Testis (tissue), 2 donors: ENCODE data around the gene CEP162.

Experiments
- POLR2A ChIP-seq: fragments of 450-650 bp; IDR thresholded peaks from one replicate; pipeline ENCODE4 v1.6.1; 2017; ENCODE audit warnings: antibody characterized with exemption, mild to moderate bottlenecking, moderate library complexity
- TF ChIP-seq, protein P1 (sequence below), 3 experiments: fragments of 450-650 bp in 2 of 3; fragments of 200-600 bp in 1 of 3; sonication (generic) in 1 of 3; IDR thresholded peaks; one replicate each; pipeline ENCODE4 v1.5.1; 2016 to 2019; ENCODE audit warnings: antibody characterized with exemption in 3 of 3, mild to moderate bottlenecking in 2 of 3, moderate library complexity in 1 of 3

GRCh38 chr6:84191802-84192201 lies 35.6 kb downstream of the CEP162 start:
- TF ChIP-seq, protein P1, sequence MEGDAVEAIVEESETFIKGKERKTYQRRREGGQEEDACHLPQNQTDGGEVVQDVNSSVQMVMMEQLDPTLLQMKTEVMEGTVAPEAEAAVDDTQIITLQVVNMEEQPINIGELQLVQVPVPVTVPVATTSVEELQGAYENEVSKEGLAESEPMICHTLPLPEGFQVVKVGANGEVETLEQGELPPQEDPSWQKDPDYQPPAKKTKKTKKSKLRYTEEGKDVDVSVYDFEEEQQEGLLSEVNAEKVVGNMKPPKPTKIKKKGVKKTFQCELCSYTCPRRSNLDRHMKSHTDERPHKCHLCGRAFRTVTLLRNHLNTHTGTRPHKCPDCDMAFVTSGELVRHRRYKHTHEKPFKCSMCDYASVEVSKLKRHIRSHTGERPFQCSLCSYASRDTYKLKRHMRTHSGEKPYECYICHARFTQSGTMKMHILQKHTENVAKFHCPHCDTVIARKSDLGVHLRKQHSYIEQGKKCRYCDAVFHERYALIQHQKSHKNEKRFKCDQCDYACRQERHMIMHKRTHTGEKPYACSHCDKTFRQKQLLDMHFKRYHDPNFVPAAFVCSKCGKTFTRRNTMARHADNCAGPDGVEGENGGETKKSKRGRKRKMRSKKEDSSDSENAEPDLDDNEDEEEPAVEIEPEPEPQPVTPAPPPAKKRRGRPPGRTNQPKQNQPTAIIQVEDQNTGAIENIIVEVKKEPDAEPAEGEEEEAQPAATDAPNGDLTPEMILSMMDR (IDR thresholded peaks at IDR 0.05) = no peak
- no peak for TF ChIP-seq POLR2A
